ENCODE data around the gene HIKESHI. TPM values are rescaled to one million over a fixed set of nuclear protein-coding genes. Genes with fewer than 3 reads are reported as not detected.

Gene HIKESHI
- polyA plus RNA-seq, 1 of the 3 experiments (the other 2 are of a cell fraction): 62.3 TPM

- TF ChIP-seq IRF3 (IDR thresholded peaks at IDR 0.05; ENCODE audit: low read depth, low read length) (no peak), RFX5 (IDR thresholded peaks at IDR 0.05; ENCODE audit: low read length) (no peak), ZBTB33 (IDR thresholded peaks at IDR 0.05; ENCODE audit: borderline replicate concordance, low read depth) (no peak)
Measured at GRCh38 chr11:86275493-86276370, 26.3 kb upstream of the HIKESHI start (continued).

- CTCF ChIA-PET: no interaction called here
- H3K9ac ChIP-seq: no peak overlapping the region
- H4K20me1 ChIP-seq (ENCODE audit: insufficient read depth): no peaks in the 10 kb centered on the region
- no peaks in the 10 kb centered on the region for H3K9me2 ChIP-seq
- H3K9me3 ChIP-seq: no peaks in the 10 kb centered on the region
- no peaks in the 10 kb centered on the region for H3K27me3 ChIP-seq (ENCODE audit: insufficient read depth)
- peaks cover 48 to 59% of the 10 kb centered on the region in 2 experiments for H3K36me3 ChIP-seq (replicated peaks in 1 of 2; ENCODE audit: control insufficient read depth in 1 of 2, insufficient read depth in 2 of 2, low read length in 1 of 2)
- no peaks in the 10 kb centered on the region for H3F3A ChIP-seq (replicated peaks; ENCODE audit: insufficient read depth)
- H3K4me2 ChIP-seq: no peak overlapping the region
- peaks cover 31% of the 10 kb centered on the region for H3K79me2 ChIP-seq (ENCODE audit: insufficient read depth)
- DNase-seq: no peak
- 100% methylated on average over 1 of the region's 1 CpG for WGBS (ENCODE audit: low lambda C conversion rate)
- H3K27ac ChIP-seq (ENCODE audit: low read depth in 2 of 2, low read length in 1 of 2): no peak overlapping the region
- no peaks in the 10 kb centered on the region for H3K4me1 ChIP-seq (ENCODE audit: control insufficient read depth in 1 of 2, insufficient read depth in 2 of 2, low read depth in 1 of 2, low read length in 1 of 2)
- POLR2A ChIA-PET: no interaction called here
- TF ChIP-seq FOXM1 (IDR thresholded peaks at IDR 0.05; ENCODE audit: low read depth) (no peak), TAF1 (IDR thresholded peaks at IDR 0.05; ENCODE audit: borderline replicate concordance, low read depth, low read length) (no peak)
- no peak overlapping the region for H2AFZ ChIP-seq (ENCODE audit: low read depth)
- no peak overlapping the region for H3K4me3 ChIP-seq (ENCODE audit: low read depth in 2 of 2, low read length in 1 of 2)
Measured at GRCh38 chr11:86277741-86278140, 24.3 kb upstream of the HIKESHI start.

- no peak overlapping the region for H3K27ac ChIP-seq (ENCODE audit: low read depth in 2 of 2, low read length in 1 of 2)
- no peaks in the 10 kb centered on the region for H3K27me3 ChIP-seq (ENCODE audit: insufficient read depth)
- H2AFZ ChIP-seq (ENCODE audit: low read depth): no peak overlapping the region
- no peaks in the 10 kb centered on the region for H4K20me1 ChIP-seq (ENCODE audit: insufficient read depth)
- no peaks in the 10 kb centered on the region for H3K9me2 ChIP-seq
- CTCF ChIA-PET: interaction anchor here (0.9 kb wide), 1 partner anchor 13 kb away, joined by 3 read pairs; no protein-coding TSS in a partner anchor
- no peak overlapping the region for H3K4me2 ChIP-seq
- H3K36me3 ChIP-seq (replicated peaks in 1 of 2; ENCODE audit: control insufficient read depth in 1 of 2, insufficient read depth in 2 of 2, low read length in 1 of 2): peaks cover 47 to 54% of the 10 kb centered on the region in 2 experiments
- H3F3A ChIP-seq (replicated peaks; ENCODE audit: insufficient read depth): no peaks in the 10 kb centered on the region
- POLR2A ChIA-PET: no interaction called here
- WGBS (ENCODE audit: low lambda C conversion rate): 95% methylated on average over 8 of the region's 8 CpGs
- no peak overlapping the region for H3K4me3 ChIP-seq (ENCODE audit: low read depth in 2 of 2, low read length in 1 of 2)
- H3K9ac ChIP-seq: no peak overlapping the region
- DNase-seq: no peak
- H3K79me2 ChIP-seq (ENCODE audit: insufficient read depth): peaks cover 28% of the 10 kb centered on the region
- no peaks in the 10 kb centered on the region for H3K9me3 ChIP-seq
- H3K4me1 ChIP-seq (ENCODE audit: control insufficient read depth in 1 of 2, insufficient read depth in 2 of 2, low read depth in 1 of 2, low read length in 1 of 2): no peaks in the 10 kb centered on the region
- TF ChIP-seq FOXJ3 (CRISPR knock-in tag; IDR thresholded peaks at IDR 0.05): no peak
- TF ChIP-seq NRF1 (IDR thresholded peaks at IDR 0.05; ENCODE audit: low read depth, low read length): no peak
- TF ChIP-seq YY1 (IDR thresholded peaks at IDR 0.05; ENCODE audit: low read depth): no peak
- TF ChIP-seq RFX5 (IDR thresholded peaks at IDR 0.05; ENCODE audit: low read length): no peak
- TF ChIP-seq REST (IDR thresholded peaks at IDR 0.05; ENCODE audit: low read depth, low read length): no peak
- TF ChIP-seq ELF1 (IDR thresholded peaks at IDR 0.05): no peak
- TF ChIP-seq RXRA (IDR thresholded peaks at IDR 0.05; ENCODE audit: borderline replicate concordance, low read depth): no peak
- TF ChIP-seq CHD2 (IDR thresholded peaks at IDR 0.05; ENCODE audit: low read length, partially characterized antibody): no peak
- TF ChIP-seq EP300 (IDR thresholded peaks at IDR 0.05; ENCODE audit: borderline replicate concordance in 1 of 2, low read depth in 1 of 2, low read length in 1 of 2): no peak
- TF ChIP-seq FOXM1 (IDR thresholded peaks at IDR 0.05; ENCODE audit: low read depth): no peak
- TF ChIP-seq GATA2 (CRISPR knock-in tag; IDR thresholded peaks at IDR 0.05): no peak
- no peak for TF ChIP-seq JUND (IDR thresholded peaks at IDR 0.05)
- TF ChIP-seq SMC3 (IDR thresholded peaks at IDR 0.05; ENCODE audit: low read depth, low read length): no peak
Measured at GRCh38 chr11:86278226-86278625, 23.8 kb upstream of the HIKESHI start.

All from SK-N-SH (cell line).